Measurements from ENCODE around the gene DPP6.
A peak's percentile ranks its signal among the peaks of the same experiment; 100 is the strongest.

DPP6 gene

GRCh38 chr7:154852205-154852604 lies 800.0 kb downstream of the DPP6 start:
- no peak for DNase-seq

GRCh38 chr7:154853063-154853726 lies 801.0 kb downstream of the DPP6 start:
- DNase-seq, result no peak

GRCh38 chr7:154853727-154854095 lies 801.5 kb downstream of the DPP6 start:
- DNase-seq, result no peak

- DNase-seq, result no peak
These were observed 802.6 kb downstream of the DPP6 start for GRCh38 chr7:154854836-154855235.

- DNase-seq, result no peak
These were observed 803.2 kb downstream of the DPP6 start for GRCh38 chr7:154855366-154855765.

GRCh38 chr7:154856733-154857132 lies 804.5 kb downstream of the DPP6 start:
- DNase-seq, result no peak

- DNase-seq, result no peak
These were observed 805.0 kb downstream of the DPP6 start for GRCh38 chr7:154857240-154857639.

- DNase-seq, result no peak
These were observed 805.8 kb downstream of the DPP6 start for GRCh38 chr7:154857728-154858681.

- no peak for DNase-seq
These were observed 806.8 kb downstream of the DPP6 start for GRCh38 chr7:154858836-154859537.

- no peak for DNase-seq
These were observed 807.8 kb downstream of the DPP6 start for GRCh38 chr7:154859747-154860620.

- DNase-seq, result no peak
These were observed 808.6 kb downstream of the DPP6 start for GRCh38 chr7:154860621-154861375.

GRCh38 chr7:154861589-154861988 lies 809.4 kb downstream of the DPP6 start:
- no peak for DNase-seq

- DNase-seq, result no peak
These were observed 810.1 kb downstream of the DPP6 start for GRCh38 chr7:154862153-154862791.

- no peak for DNase-seq
These were observed 811.7 kb downstream of the DPP6 start for GRCh38 chr7:154863766-154864522.

- DNase-seq, result no peak
These were observed 812.3 kb downstream of the DPP6 start for GRCh38 chr7:154864523-154864891.

- no peak for DNase-seq
These were observed 813.9 kb downstream of the DPP6 start for GRCh38 chr7:154865984-154866685.

GRCh38 chr7:154867068-154867467 lies 814.9 kb downstream of the DPP6 start:
- DNase-seq, result no peak

- DNase-seq, result no peak
These were observed 816.7 kb downstream of the DPP6 start for GRCh38 chr7:154868921-154869320.

GRCh38 chr7:154869436-154869835 lies 817.2 kb downstream of the DPP6 start:
- DNase-seq, result no peak

GRCh38 chr7:154871507-154871906 lies 819.3 kb downstream of the DPP6 start:
- peak; percentile 10 for DNase-seq

All from midbrain (tissue), 1 donor.